OCI-LY7 (cell line): ENCODE measurements around the gene CFAP54. TPM values are rescaled to one million over a fixed set of nuclear protein-coding genes. Genes with fewer than 3 reads are reported as not detected.
"Not testable (repeated sequence)": the region's sequence is repeated elsewhere in the genome, so short reads cannot be mapped to it uniquely, and the experiment has no call there.

Experiments
- BruUV-seq: library from RNA; stranded (reverse); fragments of 400-500 nt; replicated peaks from 2 replicates; lab custom pipeline; 2021; lab: Mats Ljungman, UMichigan
- CTCF ChIA-PET: fragments of 300-600 bp; sonication (Branson Sonifier 250); formaldehyde crosslinking; loops from one replicate; lab custom pipeline; 2022; ENCODE audit warnings: antibody characterized with exemption; ENCODE audit not compliant: unreplicated experiment; lab: Charles Lee
- POLR2A ChIA-PET: fragments of 300-600 bp; sonication (Branson Sonifier 250); formaldehyde crosslinking; loops from one replicate; lab custom pipeline; 2022; ENCODE audit warnings: antibody characterized with exemption; lab: Charles Lee
- DNase-seq: peaks from one replicate; pipeline ENCODE4 v3.0.0-alpha.2; 2015; ENCODE audit warnings: low spot score
- H2AFZ ChIP-seq: fragments of 200-600 bp; sonication (generic), shearing (Covaris generic); 2 replicates; pipeline ENCODE4 v1.6.1; 2014; ENCODE audit warnings: mild to moderate bottlenecking, antibody characterized with exemption, low read length, moderate library complexity
- H3K27ac ChIP-seq: fragments of 200-600 bp; sonication (generic); 2 replicates; pipeline ENCODE4 v1.5.1; 2014; ENCODE audit warnings: mixed run types, low read depth, mild to moderate bottlenecking, moderate library complexity, low read length, inconsistent platforms; ENCODE audit not compliant: poor library complexity, severe bottlenecking
- H3K36me3 ChIP-seq: fragments of 200-600 bp; sonication (generic); 2 replicates; pipeline ENCODE4 v1.6.1; 2014; ENCODE audit warnings: mild to moderate bottlenecking, antibody characterized with exemption, low read length, moderate library complexity, mixed read lengths; ENCODE audit not compliant: insufficient read depth
- H3K4me1 ChIP-seq: fragments of 200-600 bp; sonication (generic); 2 replicates; pipeline ENCODE4 v1.5.1; 2014; ENCODE audit warnings: mild to moderate bottlenecking, low read length; ENCODE audit not compliant: insufficient read depth, poor library complexity, severe bottlenecking
- H3K4me2 ChIP-seq: fragments of 200-600 bp; sonication (generic); 2 replicates; pipeline ENCODE4 v1.6.1; 2014; ENCODE audit warnings: mild to moderate bottlenecking, low read length
- H3K4me3 ChIP-seq: fragments of 200-600 bp; sonication (generic); 2 replicates; pipeline ENCODE4 v1.5.1; 2014; ENCODE audit warnings: mild to moderate bottlenecking, low read depth, low read length; ENCODE audit not compliant: poor library complexity, severe bottlenecking
- H3K79me2 ChIP-seq: fragments of 200-600 bp; sonication (generic); 2 replicates; pipeline ENCODE4 v1.6.1; 2016; ENCODE audit warnings: low read depth, mild to moderate bottlenecking, low read length, moderate library complexity, mixed read lengths; ENCODE audit not compliant: insufficient read depth
- H3K9me2 ChIP-seq: fragments of 200-600 bp; sonication (generic); 2 replicates; pipeline ENCODE4 v1.6.1; 2016; ENCODE audit warnings: mild to moderate bottlenecking, low read length, mixed read lengths; ENCODE audit not compliant: insufficient read depth
- H3K9me3 ChIP-seq: fragments of 200-600 bp; sonication (generic); 2 replicates; pipeline ENCODE4 v1.6.1; 2014; ENCODE audit warnings: mild to moderate bottlenecking, mixed run types, low read length, mixed read lengths
- H4K20me1 ChIP-seq: fragments of 200-600 bp; sonication (generic); 2 replicates; pipeline ENCODE4 v1.6.1; 2014; ENCODE audit warnings: mild to moderate bottlenecking, antibody characterized with exemption, low read length, moderate library complexity, mixed read lengths; ENCODE audit not compliant: insufficient read depth
- CTCF ChIP-seq: fragments of 200-600 bp; sonication (generic); conservative IDR thresholded peaks from 2 replicates; pipeline ENCODE4 v1.5.1; 2014; ENCODE audit warnings: mild to moderate bottlenecking, antibody characterized with exemption, low read length, moderate library complexity, mixed read lengths
- EZH2phosphoT487 ChIP-seq: fragments of 200-600 bp; sonication (generic); IDR thresholded peaks from 2 replicates; pipeline ENCODE4 v1.6.1; 2018; ENCODE audit warnings: low read depth, borderline replicate concordance, mild to moderate bottlenecking, mixed run types, antibody characterized with exemption, low read length, moderate library complexity, mixed read lengths
- intact Hi-C: fragments of 100-400 bp; cut with micrococcal nuclease; formaldehyde crosslinking; loops from one replicate; pipeline ENCODE4 v1.10.0; 2022; ENCODE audit not compliant: unreplicated experiment
- total RNA-seq, 2 experiments: library from RNA; depleted of rRNA in 1 of 2; stranded (reverse); fragments of >200 nt in 1 of 2; shearing (Covaris generic) in 1 of 2; gene quantifications; 2 replicates each; pipeline ENCODE4 v1.2.3, GENCODE V29; 2014 to 2022

CFAP54 gene
- total RNA-seq, 2 experiments from 2014 or later, result 0.53 TPM; not detected in 1

DNA sequence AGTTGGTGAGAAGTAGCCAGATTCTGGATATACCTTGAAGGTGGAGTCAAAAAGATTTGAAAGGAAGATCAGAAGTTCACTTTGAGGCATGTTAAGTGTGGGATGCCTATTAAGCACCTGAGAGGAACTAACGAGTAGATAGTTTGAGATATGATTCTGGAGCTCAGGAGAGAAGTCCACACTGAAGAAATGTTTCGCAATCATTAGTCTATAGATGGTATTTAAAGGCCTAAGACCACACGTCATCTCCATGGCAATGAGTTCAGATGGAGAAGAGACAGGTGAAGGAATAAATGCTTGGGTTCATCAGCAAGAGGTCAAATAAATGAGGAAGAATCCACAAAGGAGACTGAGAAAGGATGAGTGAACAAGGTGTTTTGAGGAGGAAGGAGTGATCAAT is 224.8 kb downstream of the CFAP54 start:
- ChIA-PET CTCF (no interaction called here), POLR2A (no interaction called here)
- H3K79me2 ChIP-seq, result no peaks in the 10 kb centered on the region
- no peak for TF ChIP-seq CTCF
- TF ChIP-seq EZH2phosphoT487, result no peak
- H3K36me3 ChIP-seq, result no peaks in the 10 kb centered on the region
- H3K4me2 ChIP-seq, result no peak overlapping the region
- no peak overlapping the region for H2AFZ ChIP-seq
- no peak overlapping the region for H3K4me3 ChIP-seq
- no peak overlapping the region for H3K27ac ChIP-seq
- H3K4me1 ChIP-seq, result no peaks in the 10 kb centered on the region
- no peaks in the 10 kb centered on the region for H4K20me1 ChIP-seq
- H3K9me3 ChIP-seq, result no peaks in the 10 kb centered on the region
- no TSS peak for BruUV-seq
- intact Hi-C loops, result no loop called here
- no peaks in the 10 kb centered on the region for H3K9me2 ChIP-seq
- no peak for DNase-seq

DNA sequence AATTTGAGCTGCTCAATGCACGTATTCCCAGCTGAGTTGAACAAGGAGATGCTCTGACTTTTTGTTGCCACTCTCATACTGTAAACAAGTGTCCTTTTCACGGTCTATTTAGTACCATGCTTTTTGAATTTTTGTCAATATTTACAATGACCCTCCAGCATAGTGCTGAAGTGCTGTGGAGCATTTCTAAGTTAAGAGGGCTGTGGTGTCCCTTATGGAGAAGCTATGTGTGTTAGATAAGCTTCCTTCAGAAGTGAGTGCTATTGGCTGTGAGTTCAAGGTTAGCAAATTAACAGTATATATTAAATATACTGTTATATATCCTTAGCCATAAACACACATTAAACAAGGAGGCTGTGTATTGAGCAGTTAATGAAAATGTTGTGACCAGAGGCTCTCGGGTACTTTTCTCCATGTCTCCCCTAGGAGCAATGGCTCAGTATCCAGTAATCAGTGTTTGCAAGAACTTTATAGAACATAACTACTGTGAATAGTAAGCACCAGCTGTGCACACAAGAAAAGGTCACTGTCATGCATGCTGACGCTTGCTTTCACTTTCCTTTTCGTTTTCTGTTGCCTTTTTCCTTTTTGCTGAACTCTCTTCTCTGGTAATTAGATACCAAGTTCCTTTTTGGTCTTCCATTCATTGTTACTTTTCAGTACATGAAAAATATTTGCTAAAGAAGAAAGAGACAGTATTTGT is 230.4 kb downstream of the CFAP54 start:
- H2AFZ ChIP-seq, result peak overlapping the region; percentile 97
- H3K79me2 ChIP-seq, result no peaks in the 10 kb centered on the region
- H3K27ac ChIP-seq, result no peak overlapping the region
- no TSS peak for BruUV-seq
- TF ChIP-seq CTCF (no peak), EZH2phosphoT487 (no peak)
- H3K4me1 ChIP-seq, result peaks cover 11% of the 10 kb centered on the region
- intact Hi-C loops, result no loop called here
- H3K4me3 ChIP-seq, result peak overlapping the region; percentile 54
- DNase-seq, result peak; percentile 49
- no peaks in the 10 kb centered on the region for H3K9me3 ChIP-seq
- ChIA-PET POLR2A (interaction anchor here (0.8 to 1.6 kb wide), 4 partner anchors 17 to 188 kb away, joined by 3 read pairs; no protein-coding TSS in a partner anchor), CTCF (no interaction called here)
- no peaks in the 10 kb centered on the region for H4K20me1 ChIP-seq
- H3K4me2 ChIP-seq, result peak overlapping the region; percentile 57
- no peaks in the 10 kb centered on the region for H3K9me2 ChIP-seq
- H3K36me3 ChIP-seq, result no peaks in the 10 kb centered on the region

DNA sequence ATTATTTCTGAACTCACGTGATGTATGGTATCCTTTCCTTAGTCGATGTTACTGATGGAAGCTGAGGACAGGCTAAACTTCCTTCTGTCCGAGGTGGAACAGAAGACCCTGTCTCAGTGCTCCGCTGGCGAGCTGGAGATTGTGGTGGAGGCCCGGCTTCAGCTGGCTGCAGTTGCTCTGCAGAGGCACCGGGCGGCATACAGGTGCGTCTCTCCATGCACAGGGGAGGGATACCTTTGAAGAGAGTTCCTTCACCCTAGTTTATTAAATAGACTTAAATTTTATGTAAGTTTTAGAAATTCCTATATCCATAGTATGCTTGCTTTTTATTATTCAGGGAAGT is 231.0 kb downstream of the CFAP54 start:
- Histone ChIP-seq H3K4me3 (peak overlapping the region; percentile 54), H3K4me1 (peaks cover 11% of the 10 kb centered on the region), H4K20me1 (no peaks in the 10 kb centered on the region), H2AFZ (peak overlapping the region; percentile 97), H3K9me3 (no peaks in the 10 kb centered on the region), H3K36me3 (no peaks in the 10 kb centered on the region), H3K4me2 (peak overlapping the region; percentile 57), H3K9me2 (no peaks in the 10 kb centered on the region), H3K27ac (no peak overlapping the region), H3K79me2 (no peaks in the 10 kb centered on the region)
- BruUV-seq, result no TSS peak
- CTCF ChIA-PET, result no interaction called here
- TF ChIP-seq CTCF, result peak; percentile 31; the same call in 1 of the 2 replicates
- TF ChIP-seq EZH2phosphoT487, result no peak
- POLR2A ChIA-PET, result interaction anchor here (0.6 to 1.6 kb wide), 5 partner anchors 18 to 187 kb away, joined by 3 read pairs; no protein-coding TSS in a partner anchor
- DNase-seq, result peak; percentile 22
- intact Hi-C loops, result no loop called here

DNA sequence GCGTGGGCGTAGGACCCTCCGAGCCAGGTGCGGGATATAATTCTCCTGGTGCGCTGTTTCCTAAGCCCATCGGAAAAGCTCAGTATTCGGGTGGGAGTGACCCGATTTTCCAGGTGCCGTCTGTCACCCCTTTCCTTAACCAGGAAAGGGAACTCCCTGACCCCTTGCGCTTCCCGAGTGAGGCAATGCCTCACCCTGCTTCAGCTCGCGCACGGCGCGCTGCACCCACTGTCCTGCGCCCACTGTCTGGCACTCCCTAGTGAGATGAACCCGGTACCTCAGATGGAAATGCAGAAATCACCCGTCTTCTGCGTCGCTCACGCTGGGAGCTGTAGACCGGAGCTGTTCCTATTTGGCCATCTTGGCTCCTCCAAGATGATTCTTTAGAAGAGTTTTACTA is 240.1 kb downstream of the CFAP54 start:
- H3K4me1 ChIP-seq, DNase-seq, CTCF ChIA-PET, intact Hi-C loops, H3K36me3 ChIP-seq, H3K9me3 ChIP-seq, H3K4me2 ChIP-seq, H3K4me3 ChIP-seq, H3K27ac ChIP-seq, H4K20me1 ChIP-seq, BruUV-seq, H3K9me2 ChIP-seq, H2AFZ ChIP-seq, H3K79me2 ChIP-seq, POLR2A ChIA-PET: not testable (repeated sequence)
